NOMO-1 treated with DMSO at 0.1 percent for 48 hours (cell line): ENCODE measurements around the gene MACROD2.

Experiments
- DNase-seq: peaks from one replicate; lab custom pipeline; 2025; ENCODE audit not compliant: unreplicated experiment; lab: John Stamatoyannopoulos, UW

Gene MACROD2

DNA sequence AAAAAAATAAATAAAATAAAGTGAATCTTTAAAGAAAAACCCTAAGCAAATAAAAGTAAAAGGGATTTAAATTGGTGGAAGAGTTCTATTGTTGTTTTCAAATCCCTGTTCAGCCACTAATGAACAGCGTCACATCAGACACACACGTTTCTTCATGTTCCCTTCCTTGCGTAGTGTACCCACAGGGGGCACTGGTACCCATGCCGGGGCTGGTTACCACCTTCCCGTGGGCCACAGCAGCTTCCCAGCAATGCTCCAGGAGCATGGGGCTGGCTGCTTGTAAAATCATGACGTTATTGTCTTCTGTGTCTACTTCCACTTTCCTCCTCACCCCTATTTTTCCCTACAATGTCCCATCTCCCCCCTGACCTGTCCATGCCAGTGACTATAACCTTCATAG lies 1589.2 kb downstream of the MACROD2 start:
- no peak for DNase-seq

DNA sequence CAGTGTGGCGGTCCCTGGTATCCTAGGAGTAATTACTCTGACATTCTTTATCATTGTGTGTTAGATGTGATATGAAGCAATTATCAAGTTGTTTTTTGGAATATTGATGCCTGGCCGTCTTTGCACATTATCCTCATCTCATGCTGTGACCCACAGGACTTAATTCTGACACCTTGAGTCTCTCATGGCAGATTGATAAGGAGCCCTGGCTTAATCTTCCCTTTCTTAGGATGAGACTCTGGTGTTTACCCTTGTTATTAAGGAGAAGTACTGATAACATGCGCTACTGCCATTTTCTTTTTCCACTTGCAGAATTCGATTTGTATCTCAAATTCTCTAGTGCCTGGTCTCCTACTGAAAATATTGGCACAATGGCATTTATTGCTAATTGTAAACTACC lies 1597.8 kb downstream of the MACROD2 start:
- no peak for DNase-seq

DNA sequence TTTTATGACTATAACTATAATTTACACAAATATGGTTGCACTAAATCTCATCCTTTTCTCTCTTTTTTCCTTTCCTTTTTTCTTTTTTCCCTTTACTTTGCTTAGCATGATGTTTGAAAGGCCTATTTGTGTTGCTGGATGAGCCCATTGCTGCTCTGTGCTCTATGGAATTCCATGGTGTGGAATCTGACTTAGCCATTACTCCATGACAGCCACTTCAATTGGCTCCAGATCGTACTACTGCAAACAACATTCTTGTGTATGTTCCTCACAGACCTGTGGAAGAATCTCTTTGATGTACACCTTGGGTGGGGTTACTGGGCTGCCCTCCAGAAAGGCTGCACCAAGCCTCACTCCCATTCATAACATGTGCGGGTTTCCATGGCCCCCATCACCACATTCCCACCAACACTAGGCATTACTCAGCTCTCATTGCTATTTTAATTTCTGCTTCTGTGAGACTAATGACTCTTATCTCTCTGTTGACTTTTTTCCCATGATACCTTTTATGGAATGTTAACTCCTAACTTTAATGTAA lies 1598.9 kb downstream of the MACROD2 start:
- DNase-seq, result no peak

DNA sequence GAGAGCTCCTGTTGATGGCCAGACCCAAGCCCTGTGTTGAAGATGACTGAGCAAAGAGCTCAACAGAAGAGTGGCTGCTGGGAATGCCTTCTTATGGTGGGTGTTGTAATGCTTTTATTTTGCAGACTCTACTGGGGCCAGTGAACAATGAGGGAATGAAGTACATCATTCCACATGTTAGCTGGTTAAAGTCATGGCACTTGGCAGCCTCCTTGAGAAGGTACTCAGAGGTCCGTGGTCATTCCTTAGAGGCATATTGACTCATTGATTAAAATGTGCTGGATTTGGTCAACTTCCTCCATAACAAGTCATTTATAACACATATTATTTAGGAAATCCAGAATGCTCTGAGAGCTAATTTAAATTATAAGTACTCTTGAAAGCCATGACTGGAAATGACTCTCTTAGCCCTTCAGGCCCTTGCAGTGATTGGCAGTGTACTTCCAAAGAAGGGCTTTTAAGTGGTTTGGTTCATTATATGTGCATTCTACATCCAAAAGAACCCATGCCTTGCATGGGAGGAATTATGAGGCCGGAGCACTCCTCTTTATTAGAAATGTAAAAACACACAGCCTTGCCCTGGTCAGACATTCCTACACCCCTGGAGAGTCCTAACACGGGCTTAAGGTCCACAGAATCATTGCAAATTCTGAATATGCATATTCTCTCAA lies 1601.0 kb downstream of the MACROD2 start:
- DNase-seq, result no peak

DNA sequence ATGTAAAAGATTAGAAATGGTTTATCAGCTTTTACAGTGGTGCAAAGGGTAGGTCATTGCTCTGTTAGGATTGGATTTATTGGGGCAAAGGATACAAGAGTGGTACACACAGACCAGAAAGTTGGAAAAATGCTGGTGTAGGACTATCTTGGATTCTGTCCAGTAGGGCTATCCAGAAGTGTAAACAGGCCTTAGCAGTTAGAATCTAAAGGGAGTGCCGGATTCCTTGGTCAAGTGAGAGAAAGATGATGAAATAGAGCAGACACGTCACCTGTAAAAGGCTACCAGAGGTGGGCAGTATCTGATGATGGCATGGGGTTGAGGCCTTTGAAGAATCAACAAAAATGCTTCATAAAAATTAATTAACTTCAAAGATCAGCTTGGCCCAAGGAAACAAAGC lies 1602.0 kb downstream of the MACROD2 start:
- no peak for DNase-seq

DNA sequence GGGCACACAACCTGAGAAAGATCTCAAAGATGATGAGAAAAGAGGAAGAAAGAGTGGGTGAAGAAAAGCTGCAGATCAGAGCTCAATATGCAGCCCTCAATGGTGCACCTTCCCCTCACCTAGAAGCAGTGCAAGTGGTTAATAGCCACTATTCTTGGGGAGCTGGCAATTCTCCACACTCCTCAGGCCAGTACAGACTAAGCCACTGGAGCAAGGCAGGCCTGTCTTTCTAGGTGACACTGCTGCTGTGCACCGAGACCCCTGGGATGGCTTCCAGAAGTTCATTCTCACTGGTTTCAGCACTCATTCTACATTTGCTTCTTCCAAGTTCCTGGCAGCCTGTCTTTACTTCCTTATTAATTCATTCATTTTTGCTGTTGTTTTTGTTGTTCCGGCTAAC lies 1604.6 kb downstream of the MACROD2 start:
- no peak for DNase-seq

DNA sequence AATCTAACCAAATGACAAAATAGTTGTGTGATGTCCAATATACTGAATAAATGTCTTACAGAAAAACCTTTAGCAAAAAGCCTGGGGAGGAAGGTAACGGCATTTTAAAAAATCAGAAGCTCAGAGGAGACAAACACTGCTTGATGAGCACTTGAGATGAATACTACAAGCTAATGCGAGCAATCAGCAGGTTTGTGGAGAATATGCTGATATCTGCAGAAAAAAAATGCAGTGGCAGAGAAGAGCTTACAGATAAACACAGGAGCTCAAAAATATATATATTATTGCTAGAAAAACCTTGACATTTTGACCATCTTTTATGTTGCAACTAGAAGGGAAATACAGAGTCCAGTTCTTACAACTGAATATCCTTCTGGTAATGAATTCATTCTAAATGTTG lies 1605.2 kb downstream of the MACROD2 start:
- DNase-seq, result no peak

DNA sequence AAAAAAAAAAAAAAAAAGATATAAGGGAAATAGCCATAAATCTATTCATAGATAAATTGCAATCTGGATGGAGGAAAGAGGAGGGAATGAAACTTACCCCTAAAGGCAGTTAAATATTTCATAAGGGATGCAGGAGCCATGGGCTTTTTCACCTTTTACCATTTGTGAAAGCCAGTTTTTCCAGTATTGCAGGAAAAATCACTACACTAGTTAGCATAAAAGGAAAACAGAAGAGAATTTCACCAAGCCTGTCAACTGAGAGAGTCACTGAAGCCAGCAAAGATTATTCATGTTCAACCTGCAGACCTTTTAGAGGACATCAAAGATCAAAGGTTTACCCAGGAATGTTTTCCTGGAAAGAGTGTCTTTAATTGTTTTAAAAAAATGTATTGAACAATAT lies 1608.2 kb downstream of the MACROD2 start:
- no peak for DNase-seq

DNA sequence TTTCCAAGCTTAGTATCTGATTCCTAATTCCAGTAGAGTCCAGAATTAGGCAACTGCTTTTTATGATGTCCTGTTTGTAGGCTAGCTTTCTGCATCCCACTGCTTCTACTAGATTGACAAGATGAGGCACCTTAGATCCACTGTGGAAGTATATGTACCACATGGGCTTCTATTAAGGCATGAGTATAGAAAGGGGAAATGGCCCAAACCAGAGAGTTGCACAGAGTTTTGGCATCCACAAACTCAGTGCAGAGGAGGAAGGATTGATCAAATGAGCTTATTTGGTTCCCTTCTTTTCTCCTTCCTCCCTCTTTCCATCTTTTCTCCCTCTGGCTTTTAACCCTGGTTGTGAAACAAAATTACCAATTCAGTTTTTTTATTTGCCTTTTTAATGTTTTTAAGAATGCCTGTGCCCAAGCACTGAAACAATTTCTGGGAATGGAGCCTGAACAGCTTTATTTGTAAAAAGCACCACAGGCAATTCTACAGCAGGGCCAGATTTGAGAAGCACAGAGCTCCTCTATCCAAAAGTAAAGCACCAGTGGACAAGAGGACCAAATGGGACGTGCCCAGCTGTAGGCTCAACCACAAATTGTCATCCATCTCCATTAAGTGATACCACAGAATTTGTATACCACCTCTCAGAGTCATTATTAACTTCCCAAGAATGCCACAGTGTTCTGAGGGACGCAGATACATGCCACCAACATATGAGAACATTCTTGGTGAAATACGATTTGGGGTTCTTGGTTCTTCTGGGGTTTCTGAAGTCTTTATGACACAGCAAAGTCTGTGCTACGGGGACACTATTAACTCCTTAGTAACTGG lies 1608.9 kb downstream of the MACROD2 start:
- DNase-seq, result peak; percentile 43

DNA sequence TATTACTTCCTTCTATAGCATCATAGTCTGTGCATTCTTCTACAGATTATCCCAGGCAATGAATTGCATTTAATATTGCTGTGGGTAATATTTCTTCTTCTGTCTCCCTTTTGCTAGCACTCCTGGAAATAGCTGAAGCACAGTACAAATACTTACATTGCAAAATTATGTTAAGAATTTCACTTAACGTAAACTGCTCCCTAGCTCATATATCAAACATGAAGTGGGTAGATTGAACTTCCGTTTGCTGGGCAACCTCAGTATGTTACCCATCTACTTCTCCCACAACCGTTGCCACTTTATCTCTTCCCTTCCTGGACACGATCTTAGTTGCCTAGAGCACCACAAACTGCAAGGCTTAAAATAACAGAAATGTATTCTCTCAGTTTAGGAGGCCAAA lies 1614.6 kb downstream of the MACROD2 start:
- DNase-seq, result peak; percentile 97

DNA sequence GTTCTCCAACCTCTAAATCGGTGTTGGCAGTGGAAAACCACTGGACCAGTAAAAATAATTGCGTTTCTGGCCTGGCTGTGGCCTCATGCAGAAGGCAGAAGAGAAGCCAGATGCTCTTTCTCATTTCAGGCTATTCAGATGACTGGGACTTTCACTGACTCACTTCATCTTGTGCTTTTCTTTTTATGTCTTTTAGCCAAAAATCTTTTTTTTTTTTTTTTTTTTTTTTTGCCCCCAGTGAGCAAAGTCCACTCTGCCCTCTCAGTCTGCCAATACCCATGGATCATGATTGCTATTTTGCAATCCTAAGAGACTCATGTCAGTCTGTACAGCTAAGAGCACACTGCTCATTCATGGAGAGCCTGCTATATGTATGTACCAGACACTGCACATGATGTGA lies 1615.5 kb downstream of the MACROD2 start:
- DNase-seq, result peak; percentile 26

DNA sequence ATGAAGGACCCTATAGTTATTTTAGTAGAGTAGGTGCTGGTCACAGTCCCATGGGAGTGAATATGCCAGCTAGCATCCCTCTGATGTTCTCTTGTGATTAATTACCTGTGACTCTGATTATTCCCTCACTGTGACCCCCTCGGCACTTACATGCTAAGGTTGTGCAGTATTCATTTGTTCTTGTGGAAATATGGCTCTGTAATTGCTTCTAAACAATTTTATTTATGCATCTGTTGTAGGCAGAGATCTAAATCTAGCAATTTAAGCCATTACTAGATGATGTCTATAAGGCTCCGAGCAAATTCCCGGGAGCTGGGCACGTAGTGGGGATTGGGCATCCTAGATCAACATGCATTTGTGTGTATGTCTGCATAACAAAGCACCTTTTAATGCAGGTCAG lies 1616.2 kb downstream of the MACROD2 start:
- DNase-seq, result no peak

DNA sequence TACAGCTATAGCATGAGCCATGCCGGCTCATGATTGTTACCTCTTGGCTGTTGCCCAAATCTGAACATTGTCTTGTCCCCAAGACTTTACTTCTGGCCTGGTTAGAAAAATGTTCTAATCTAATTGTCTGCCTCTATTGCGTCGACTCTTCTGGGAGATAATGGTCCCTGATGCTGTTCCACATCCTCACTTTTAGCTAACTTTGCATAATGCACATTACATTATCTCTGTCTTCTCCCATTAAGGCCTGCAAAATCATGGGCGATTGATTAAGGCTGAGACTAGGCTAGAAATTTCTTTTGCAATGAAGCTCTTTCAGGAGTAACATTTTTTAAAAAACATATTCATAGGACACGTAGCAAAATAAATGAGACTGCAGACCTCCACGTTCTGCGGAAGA lies 1616.9 kb downstream of the MACROD2 start:
- DNase-seq, result no peak

DNA sequence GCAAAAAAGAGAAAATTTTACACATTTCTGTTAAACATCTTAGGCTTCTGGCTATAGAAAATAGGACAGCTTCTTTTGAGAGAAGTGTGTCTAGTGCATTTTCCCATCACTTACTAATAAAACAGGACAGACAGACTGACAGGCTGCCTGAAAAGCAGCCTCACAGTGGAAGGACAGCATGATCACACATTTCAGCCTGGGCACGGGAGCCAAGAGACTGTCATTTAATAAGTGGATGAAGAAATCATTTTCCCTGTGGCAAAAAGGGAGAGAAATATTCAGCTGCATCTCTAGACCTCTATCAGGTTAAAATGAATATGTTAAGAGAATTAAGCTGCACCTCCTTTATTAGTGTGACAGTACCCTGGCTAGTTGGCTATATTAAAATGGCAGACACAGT lies 1617.5 kb downstream of the MACROD2 start:
- DNase-seq, result no peak

DNA sequence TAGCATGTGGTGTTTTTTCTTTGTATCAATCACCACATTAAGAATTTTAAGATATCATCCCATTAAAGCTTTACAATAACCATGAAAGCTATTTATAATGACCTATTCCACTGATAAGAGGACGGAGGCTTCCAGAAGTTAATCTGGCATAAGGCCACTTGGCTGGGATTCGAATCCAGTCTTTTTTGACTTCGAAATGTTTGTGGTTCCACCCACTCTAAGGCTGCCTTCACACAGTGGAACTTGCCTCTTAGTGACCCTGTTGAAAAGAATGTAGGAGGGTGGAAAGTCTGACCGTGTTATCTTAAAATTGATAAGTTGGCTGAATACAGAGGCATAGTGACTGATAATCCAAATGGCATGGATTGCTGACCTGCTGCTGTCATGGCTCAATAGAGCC lies 1618.2 kb downstream of the MACROD2 start:
- no peak for DNase-seq

DNA sequence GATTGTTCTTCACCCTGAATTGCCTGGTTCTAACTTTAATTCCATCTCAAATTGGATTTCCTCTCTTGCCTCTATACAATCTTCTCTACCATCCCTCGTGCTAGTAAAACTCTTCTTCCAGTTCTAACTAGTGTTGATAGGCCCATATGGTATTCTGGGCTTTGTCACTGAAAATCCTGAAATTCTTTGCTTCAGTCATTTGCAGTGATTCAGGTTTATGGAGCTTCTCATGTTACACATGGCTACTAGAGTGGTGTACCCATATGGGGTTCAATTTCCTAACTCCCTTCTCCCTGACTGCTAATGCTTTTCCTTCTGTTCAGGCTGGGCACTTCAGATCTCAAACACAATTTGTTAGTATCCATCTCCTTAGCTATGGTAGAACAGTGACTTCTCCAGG lies 1621.3 kb downstream of the MACROD2 start:
- no peak for DNase-seq

DNA sequence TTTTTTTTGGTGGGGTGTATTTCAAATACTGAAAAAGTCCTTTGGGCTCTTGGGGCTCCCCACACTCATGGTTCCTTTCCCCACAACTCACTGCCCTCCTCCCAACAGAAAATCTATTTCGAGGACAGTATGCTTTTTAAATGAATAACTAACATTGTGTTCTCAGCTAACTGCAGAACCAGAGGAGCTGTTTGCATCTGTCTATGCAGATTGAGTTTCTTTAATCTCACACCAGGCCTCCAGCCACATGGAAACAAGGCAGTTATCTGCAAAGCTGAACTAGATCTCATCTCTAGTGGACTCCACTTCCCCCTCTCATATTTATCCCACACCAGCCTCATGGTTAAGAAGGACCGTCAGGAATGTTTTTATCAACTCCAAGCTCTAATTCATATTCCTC lies 1622.8 kb downstream of the MACROD2 start:
- DNase-seq, result no peak

DNA sequence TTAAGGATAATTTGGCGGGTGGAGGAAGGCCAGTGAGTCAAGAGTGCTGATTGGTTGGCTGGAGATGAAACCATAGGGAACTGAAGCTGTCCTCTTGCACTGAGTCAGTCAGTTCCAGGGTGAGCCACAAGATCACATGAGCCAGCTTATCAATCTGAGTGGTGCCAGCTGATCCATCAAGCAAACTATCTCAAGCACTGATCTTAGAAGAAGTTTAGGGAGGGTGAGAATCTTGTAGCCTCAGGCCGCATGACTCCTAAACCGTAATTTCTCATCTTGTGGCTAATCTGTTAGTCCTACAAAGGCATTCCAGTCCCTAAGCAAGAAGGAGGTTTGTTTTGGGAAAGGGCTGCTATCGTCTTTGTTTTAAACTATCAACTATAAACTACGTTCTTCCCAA lies 1623.6 kb downstream of the MACROD2 start:
- no peak for DNase-seq

DNA sequence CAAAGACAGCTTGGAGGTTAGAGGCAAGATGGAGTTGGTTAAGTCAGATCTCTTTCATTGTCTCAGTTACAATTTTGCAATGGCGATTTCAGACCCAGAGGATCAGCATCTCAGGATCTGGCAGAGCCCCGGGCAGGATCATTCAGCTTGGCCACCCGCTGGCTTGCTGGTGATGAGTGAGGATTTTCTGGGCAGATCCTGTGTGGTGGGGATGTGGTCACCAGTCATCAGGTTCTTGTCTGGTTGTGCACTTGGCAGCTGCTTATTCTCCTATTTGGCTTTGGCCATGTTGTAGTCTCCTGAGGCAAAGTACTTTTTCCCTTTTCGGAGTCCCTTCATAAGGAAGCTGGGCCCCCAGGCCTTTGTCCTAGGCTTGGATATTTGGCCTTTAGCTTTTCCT lies 1624.0 kb downstream of the MACROD2 start:
- DNase-seq, result no peak

DNA sequence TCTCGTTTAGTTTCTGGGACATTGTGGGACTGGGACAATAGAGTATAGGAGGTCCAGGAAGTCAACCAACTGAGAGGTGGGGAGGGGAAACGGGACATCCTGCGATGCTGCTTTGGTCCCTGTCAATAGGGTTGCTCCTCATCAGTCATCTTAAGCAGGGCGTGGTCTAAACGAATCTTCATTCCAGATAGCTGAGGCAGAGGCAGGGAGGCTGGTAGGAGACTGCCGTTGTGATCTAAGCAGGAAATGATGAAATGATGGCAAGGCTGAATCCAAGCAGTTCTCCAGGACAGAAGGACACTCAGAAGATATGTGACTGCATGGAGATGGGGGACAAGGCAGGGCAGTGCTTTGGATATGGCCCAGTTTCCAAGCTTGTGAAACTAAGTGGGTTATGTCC lies 1624.5 kb downstream of the MACROD2 start:
- DNase-seq, result no peak

DNA sequence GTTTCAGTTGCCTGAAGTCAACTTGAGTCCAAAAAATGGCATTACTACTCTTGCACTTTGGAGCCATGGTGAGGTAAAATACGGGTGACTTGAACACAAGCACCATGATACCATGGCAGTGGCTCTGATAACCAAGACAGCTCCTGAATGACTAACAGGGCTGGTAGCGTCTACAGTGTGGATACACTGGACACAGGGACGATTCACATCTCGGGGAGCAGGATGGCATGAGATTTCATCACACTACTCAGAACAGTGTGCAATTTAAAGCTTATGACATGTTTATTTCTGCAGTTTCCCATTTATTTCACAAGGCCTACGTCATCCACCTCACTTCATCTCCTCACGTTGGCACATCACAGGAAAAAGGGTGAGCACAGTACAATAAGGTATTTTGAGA lies 1627.1 kb downstream of the MACROD2 start:
- peak; percentile 44 for DNase-seq

DNA sequence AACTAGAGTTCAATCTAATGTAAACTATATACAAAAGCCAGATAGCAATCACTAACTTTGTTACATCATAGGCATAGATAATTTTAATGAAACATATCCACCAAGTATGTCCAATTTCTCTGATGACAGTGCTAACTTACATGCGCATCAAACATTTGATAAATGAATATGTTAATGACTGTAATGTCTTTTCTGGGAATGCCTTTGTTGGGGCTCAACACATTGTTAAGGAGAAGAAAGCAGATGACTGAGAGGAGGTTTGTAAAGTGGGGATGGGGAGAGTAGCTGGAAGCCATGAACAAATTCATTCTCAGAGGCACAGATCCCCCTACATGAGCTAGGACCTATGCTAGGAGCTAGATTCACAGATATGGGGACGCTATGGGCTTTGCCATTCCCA lies 1627.9 kb downstream of the MACROD2 start:
- DNase-seq, result no peak
